Measurements from ENCODE around the gene SDCCAG8. TPM values are rescaled to one million over a fixed set of nuclear protein-coding genes. Genes with fewer than 3 reads are reported as not detected.

The SDCCAG8 gene
- total RNA-seq, 1 experiment from 2014 or later: 10.0 TPM

GRCh38 chr1:243431591-243431990 lies 175.8 kb downstream of the SDCCAG8 start:
- Histone ChIP-seq H3K56ac (ENCODE audit: insufficient read length, low read depth, low read length) (no peak overlapping the region), H3K79me2 (ENCODE audit: insufficient read depth, low read length) (no peaks in the 10 kb centered on the region), H3K4me1 (ENCODE audit: insufficient read depth, low read length) (no peaks in the 10 kb centered on the region), H2AK5ac (ENCODE audit: insufficient read length, low read length) (no peak overlapping the region), H3K27ac (ENCODE audit: insufficient read length, low read depth, low read length) (no peak overlapping the region), H3K27me3 (ENCODE audit: insufficient read depth, low read length) (no peaks in the 10 kb centered on the region), H2BK120ac (ENCODE audit: low read depth, low read length, poor library complexity, severe bottlenecking) (no peak overlapping the region), H3K9me3 (ENCODE audit: control insufficient read depth, low read depth, low read length) (no peaks in the 10 kb centered on the region), H2BK20ac (ENCODE audit: low read depth, low read length, poor library complexity, severe bottlenecking) (no peak overlapping the region), H3K14ac (ENCODE audit: insufficient read depth, low read length) (no peak overlapping the region), H4K5ac (ENCODE audit: insufficient read length, low read depth, low read length) (no peak overlapping the region), H3K79me1 (ENCODE audit: insufficient read depth, low read depth, low read length, poor library complexity, severe bottlenecking) (no peaks in the 10 kb centered on the region), H3K18ac (ENCODE audit: insufficient read length, low read depth, low read length) (no peak overlapping the region), H3K23ac (ENCODE audit: insufficient read length, low read depth, low read length) (no peak overlapping the region), H4K91ac (ENCODE audit: insufficient read length, low read depth, low read length) (no peak overlapping the region), H2BK5ac (ENCODE audit: insufficient read length, low read length) (no peak overlapping the region), H2BK12ac (ENCODE audit: insufficient read length, low read depth, low read length) (no peak overlapping the region), H4K8ac (replicated peaks; ENCODE audit: insufficient read length, low read depth, low read length) (no peak overlapping the region), H4K20me1 (ENCODE audit: control insufficient read depth, insufficient read depth, insufficient read length) (no peaks in the 10 kb centered on the region), H3K23me2 (ENCODE audit: insufficient read length, low read depth, low read length, poor library complexity, severe bottlenecking) (no peaks in the 10 kb centered on the region), H3K4me2 (ENCODE audit: insufficient read depth, insufficient read length, low read length) (no peak overlapping the region), H3T11ph (ENCODE audit: low read length) (no peak overlapping the region), H2AFZ (ENCODE audit: low read length) (no peak overlapping the region), H3K9ac (ENCODE audit: extremely low read depth, insufficient read length, low read length) (no peak overlapping the region), H2BK15ac (ENCODE audit: low read depth, low read length) (no peak overlapping the region), H3K4ac (ENCODE audit: low read depth, low read length) (no peak overlapping the region)
- peaks cover 0 to 5% (median 2%) of the 10 kb centered on the region in 3 experiments; a peak in 3 of 7 replicates for H3K36me3 Mint-ChIP-seq (ENCODE audit: insufficient read depth in 1 of 3, low read depth in 3 of 3)
- H3K27ac Mint-ChIP-seq: no peak overlapping the region
- TF ChIP-seq CTCF (conservative IDR thresholded peaks at IDR 0.05): no peak
- peaks cover 0 to 8% of the 10 kb centered on the region in 2 experiments; a peak in 2 of 4 replicates for H3K4me1 Mint-ChIP-seq
- no peak overlapping the region for H3K4me3 Mint-ChIP-seq
- WGBS (ENCODE audit: extremely low coverage, insufficient read length, low lambda C conversion rate): no CpG with 5 or more reads among the region's 5 CpGs
- peaks cover 0 to 3% of the 10 kb centered on the region in 2 experiments; a peak in 1 of 5 replicates for H3K9me3 Mint-ChIP-seq
- no peak for DNase-seq
- no peaks in the 10 kb centered on the region for H3K27me3 Mint-ChIP-seq (ENCODE audit: low read depth)
